Sigmoid colon (tissue), 4 donors: ENCODE measurements around the gene RAPGEF2.

Experiments
- CTCF ChIP-seq, 4 experiments: fragments of 450-650 bp in 3 of 4; fragments of 200-600 bp in 1 of 4; IDR thresholded peaks; one replicate each; pipeline ENCODE4 v1.5.1; 2016 to 2019; ENCODE audit warnings: antibody characterized with exemption in 4 of 4, mild to moderate bottlenecking in 3 of 4, moderate library complexity in 2 of 4
- POLR2AphosphoS5 ChIP-seq, 4 donors: sonication (generic); formaldehyde crosslinking; IDR thresholded peaks; one replicate each; pipeline ENCODE4 v1.6.1; 2017; ENCODE audit warnings: antibody characterized with exemption in 4 of 4

GRCh38 chr4:159106636-159107035 lies 3.8 kb downstream of the RAPGEF2 start:
- TF ChIP-seq POLR2AphosphoS5 (IDR thresholded peaks at IDR 0.05) = no peak
- no peak for TF ChIP-seq CTCF (IDR thresholded peaks at IDR 0.05)
